ENCODE results near the gene ITPR1. TPM values are rescaled to one million over a fixed set of nuclear protein-coding genes. Genes with fewer than 3 reads are reported as not detected.

Gene ITPR1
- total RNA-seq, 4 donors from 2014 or later: 12.1 to 68.7 (median 25.6) TPM

- no peak overlapping the region for H3K27ac ChIP-seq
- DNase-seq: no peak
- 89 to 97% methylated on average over 4 of the region's 4 CpGs for WGBS, 2 donors
- H3K9me3 ChIP-seq: peaks cover 0 to 6% (median 6%) of the 10 kb centered on the region in 3 donors
- H3K4me1 ChIP-seq: no peaks in the 10 kb centered on the region
- H3K4me3 ChIP-seq: no peak overlapping the region
- TF ChIP-seq CTCF (IDR thresholded peaks at IDR 0.05) (no peak), POLR2A (IDR thresholded peaks at IDR 0.05) (no peak)
- H3K27me3 ChIP-seq: no peaks in the 10 kb centered on the region
- intact Hi-C loops (cut with DNase I): no loop called here
- peaks cover 0 to 74% (median 0%) of the 10 kb centered on the region in 3 donors for H3K36me3 ChIP-seq
These were observed 304.1 kb downstream of the ITPR1 start for GRCh38 chr3:4797201-4797705.

GRCh38 chr3:4799266-4800256 lies 306.4 kb downstream of the ITPR1 start:
- H3K27me3 ChIP-seq: no peaks in the 10 kb centered on the region
- H3K27ac ChIP-seq: no peak overlapping the region
- H3K9me3 ChIP-seq: peaks cover 0 to 6% (median 6%) of the 10 kb centered on the region in 3 donors
- 78 to 83% methylated on average over 14 of the region's 14 CpGs for WGBS, 2 donors
- H3K36me3 ChIP-seq: peaks cover 0 to 75% (median 0%) of the 10 kb centered on the region in 3 donors
- peaks cover 0 to 3% (median 0%) of the 10 kb centered on the region in 3 donors for H3K4me1 ChIP-seq
- TF ChIP-seq POLR2A (IDR thresholded peaks at IDR 0.05): no peak
- no peak for TF ChIP-seq CTCF (IDR thresholded peaks at IDR 0.05)
- no peak overlapping the region for H3K4me3 ChIP-seq
- intact Hi-C loops (cut with DNase I): no loop called here
- DNase-seq: no peak

- Histone ChIP-seq H3K36me3 (peaks cover 0 to 79% (median 0%) of the 10 kb centered on the region in 3 donors), H3K4me3 (no peak overlapping the region), H3K9me3 (peaks cover 0 to 6% (median 6%) of the 10 kb centered on the region in 3 donors), H3K27me3 (no peaks in the 10 kb centered on the region), H3K4me1 (peaks cover 0 to 3% (median 0%) of the 10 kb centered on the region in 3 donors), H3K27ac (no peak overlapping the region)
- 85 to 94% methylated on average over 4 of the region's 4 CpGs for WGBS, 2 donors
- no peak for DNase-seq
- TF ChIP-seq CTCF (IDR thresholded peaks at IDR 0.05) (no peak), POLR2A (IDR thresholded peaks at IDR 0.05) (no peak)
- intact Hi-C loops (cut with DNase I): no loop called here
These were observed 307.4 kb downstream of the ITPR1 start for GRCh38 chr3:4800595-4800994.

- DNase-seq: no peak
- Histone ChIP-seq H3K9me3 (peaks cover 0 to 5% (median 4%) of the 10 kb centered on the region in 3 donors), H3K4me1 (peaks cover 0 to 3% (median 0%) of the 10 kb centered on the region in 3 donors), H3K27me3 (no peaks in the 10 kb centered on the region), H3K36me3 (peaks cover 0 to 77% (median 0%) of the 10 kb centered on the region in 3 donors), H3K27ac (no peak overlapping the region), H3K4me3 (no peak overlapping the region)
- intact Hi-C loops (cut with DNase I): no loop called here
- whole genome bisulfite sequencing, 2 donors: 87 to 95% methylated on average over 5 of the region's 5 CpGs
- no peak for TF ChIP-seq POLR2A (IDR thresholded peaks at IDR 0.05)
- TF ChIP-seq CTCF (IDR thresholded peaks at IDR 0.05): no peak
These were observed 308.7 kb downstream of the ITPR1 start for GRCh38 chr3:4801892-4802291.

GRCh38 chr3:4802903-4803302 lies 309.8 kb downstream of the ITPR1 start:
- TF ChIP-seq CTCF (IDR thresholded peaks at IDR 0.05) (no peak), POLR2A (IDR thresholded peaks at IDR 0.05) (no peak)
- intact Hi-C loops (cut with DNase I): no loop called here
- Histone ChIP-seq H3K4me3 (no peak overlapping the region), H3K4me1 (peaks cover 0 to 3% (median 1%) of the 10 kb centered on the region in 3 donors), H3K36me3 (peaks cover 0 to 71% (median 0%) of the 10 kb centered on the region in 3 donors), H3K27me3 (no peaks in the 10 kb centered on the region), H3K9me3 (no peaks in the 10 kb centered on the region), H3K27ac (no peak overlapping the region)
- WGBS, 2 donors: 91 to 98% methylated on average over 6 to 8 of the region's 8 CpGs
- DNase-seq: no peak

Measured in esophagus squamous epithelium (tissue), 5 donors.